ENCODE results near the gene ARHGAP15.

ARHGAP15 gene

DNA sequence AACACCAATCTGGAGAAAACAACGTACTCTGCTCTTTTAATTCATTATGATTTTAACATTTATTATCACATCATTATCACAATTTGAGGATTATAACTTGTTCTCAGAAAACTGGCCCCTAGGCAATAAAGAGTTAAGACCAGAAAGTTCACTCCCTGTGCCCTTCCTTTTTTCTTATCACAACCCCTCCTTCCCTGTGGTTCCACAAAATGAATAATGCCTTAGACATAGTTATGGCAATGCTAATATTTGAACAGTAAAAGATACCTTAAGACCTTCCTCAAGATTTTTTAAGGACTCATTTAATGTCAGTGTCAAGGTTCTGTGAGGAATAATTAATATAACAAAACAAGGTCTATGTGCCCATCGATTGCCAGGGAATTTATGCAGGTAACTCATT, 596.2 kb downstream of the ARHGAP15 start:
- no peaks in the 10 kb centered on the region for H3K79me2 ChIP-seq (ENCODE audit: insufficient read depth, low read length)
- H3K4me2 ChIP-seq (ENCODE audit: low read depth, low read length, poor library complexity, severe bottlenecking) = no peak overlapping the region
- H3K36me3 ChIP-seq (ENCODE audit: low read length) = no peaks in the 10 kb centered on the region
- no peaks in the 10 kb centered on the region for H3F3A ChIP-seq (ENCODE audit: insufficient read depth)
- no peaks in the 10 kb centered on the region for H3K9me2 ChIP-seq (replicated peaks; ENCODE audit: insufficient read depth, low read length)
- H3K4me3 ChIP-seq (ENCODE audit: insufficient read depth, low read length, poor library complexity, severe bottlenecking) = no peak overlapping the region
- no peak overlapping the region for H3K27ac ChIP-seq (ENCODE audit: low read depth, low read length)
- no peak overlapping the region for H3K9ac ChIP-seq (ENCODE audit: low read length)
- H4K20me1 ChIP-seq (ENCODE audit: low read depth, low read length) = no peaks in the 10 kb centered on the region
- no peaks in the 10 kb centered on the region for H3K9me3 ChIP-seq (ENCODE audit: insufficient read depth, low read length)
- no peak overlapping the region for H2AFZ ChIP-seq (ENCODE audit: low read depth, low read length, severe bottlenecking)
- H3K27me3 ChIP-seq (ENCODE audit: low read length) = no peaks in the 10 kb centered on the region
- TF ChIP-seq EZH2phosphoT487 (conservative IDR thresholded peaks at IDR 0.05; ENCODE audit: low read length) = no peak
- TF ChIP-seq, protein P1, sequence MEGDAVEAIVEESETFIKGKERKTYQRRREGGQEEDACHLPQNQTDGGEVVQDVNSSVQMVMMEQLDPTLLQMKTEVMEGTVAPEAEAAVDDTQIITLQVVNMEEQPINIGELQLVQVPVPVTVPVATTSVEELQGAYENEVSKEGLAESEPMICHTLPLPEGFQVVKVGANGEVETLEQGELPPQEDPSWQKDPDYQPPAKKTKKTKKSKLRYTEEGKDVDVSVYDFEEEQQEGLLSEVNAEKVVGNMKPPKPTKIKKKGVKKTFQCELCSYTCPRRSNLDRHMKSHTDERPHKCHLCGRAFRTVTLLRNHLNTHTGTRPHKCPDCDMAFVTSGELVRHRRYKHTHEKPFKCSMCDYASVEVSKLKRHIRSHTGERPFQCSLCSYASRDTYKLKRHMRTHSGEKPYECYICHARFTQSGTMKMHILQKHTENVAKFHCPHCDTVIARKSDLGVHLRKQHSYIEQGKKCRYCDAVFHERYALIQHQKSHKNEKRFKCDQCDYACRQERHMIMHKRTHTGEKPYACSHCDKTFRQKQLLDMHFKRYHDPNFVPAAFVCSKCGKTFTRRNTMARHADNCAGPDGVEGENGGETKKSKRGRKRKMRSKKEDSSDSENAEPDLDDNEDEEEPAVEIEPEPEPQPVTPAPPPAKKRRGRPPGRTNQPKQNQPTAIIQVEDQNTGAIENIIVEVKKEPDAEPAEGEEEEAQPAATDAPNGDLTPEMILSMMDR (IDR thresholded peaks at IDR 0.05; ENCODE audit: insufficient read depth, low read length, poor library complexity, severe bottlenecking) = no peak

DNA sequence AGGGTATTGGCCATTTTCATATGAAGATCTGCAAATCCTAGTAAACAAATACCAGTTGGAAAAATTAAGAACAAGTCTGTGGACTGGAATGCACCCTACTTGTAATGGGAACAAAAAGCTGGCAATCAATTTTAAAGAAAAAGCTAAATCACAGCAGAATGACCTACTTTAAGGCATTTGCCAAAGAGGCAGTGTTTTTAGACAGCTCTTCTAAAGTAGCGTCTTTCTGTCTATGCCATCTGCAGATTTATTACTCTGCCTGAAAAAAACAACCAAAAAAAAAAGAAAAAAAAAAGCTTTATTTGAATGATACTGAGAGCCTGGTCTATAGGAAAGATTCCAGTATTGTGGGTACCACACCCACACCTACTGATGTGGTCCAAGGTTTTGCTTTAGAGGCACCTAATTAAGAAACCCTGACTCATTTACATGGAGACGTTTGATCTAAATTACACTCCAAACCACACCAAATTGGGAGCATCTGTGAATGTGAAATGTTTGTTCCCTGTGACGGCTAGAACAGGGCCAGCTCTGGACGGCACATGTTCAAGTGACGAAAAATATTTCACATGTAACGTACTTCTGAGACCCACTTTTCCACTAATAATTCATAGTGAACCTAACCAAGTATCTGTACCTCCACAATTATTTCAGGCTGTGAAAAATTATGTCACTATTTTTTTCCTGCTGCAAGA, 597.1 kb downstream of the ARHGAP15 start:
- H3K27me3 ChIP-seq (ENCODE audit: low read length) = no peaks in the 10 kb centered on the region
- no peaks in the 10 kb centered on the region for H3K9me3 ChIP-seq (ENCODE audit: insufficient read depth, low read length)
- H4K20me1 ChIP-seq (ENCODE audit: low read depth, low read length) = no peaks in the 10 kb centered on the region
- no peak overlapping the region for H2AFZ ChIP-seq (ENCODE audit: low read depth, low read length, severe bottlenecking)
- H3K79me2 ChIP-seq (ENCODE audit: insufficient read depth, low read length) = no peaks in the 10 kb centered on the region
- H3K4me2 ChIP-seq (ENCODE audit: low read depth, low read length, poor library complexity, severe bottlenecking) = no peak overlapping the region
- no peak overlapping the region for H3K9ac ChIP-seq (ENCODE audit: low read length)
- TF ChIP-seq, protein P1 (IDR thresholded peaks at IDR 0.05; ENCODE audit: insufficient read depth, low read length, poor library complexity, severe bottlenecking) = no peak
- TF ChIP-seq EZH2phosphoT487 (conservative IDR thresholded peaks at IDR 0.05; ENCODE audit: low read length) = no peak
- no peak overlapping the region for H3K4me3 ChIP-seq (ENCODE audit: insufficient read depth, low read length, poor library complexity, severe bottlenecking)
- H3K27ac ChIP-seq (ENCODE audit: low read depth, low read length) = no peak overlapping the region
- no peaks in the 10 kb centered on the region for H3K9me2 ChIP-seq (replicated peaks; ENCODE audit: insufficient read depth, low read length)
- H3K36me3 ChIP-seq (ENCODE audit: low read length) = no peaks in the 10 kb centered on the region
- no peaks in the 10 kb centered on the region for H3F3A ChIP-seq (ENCODE audit: insufficient read depth)

DNA sequence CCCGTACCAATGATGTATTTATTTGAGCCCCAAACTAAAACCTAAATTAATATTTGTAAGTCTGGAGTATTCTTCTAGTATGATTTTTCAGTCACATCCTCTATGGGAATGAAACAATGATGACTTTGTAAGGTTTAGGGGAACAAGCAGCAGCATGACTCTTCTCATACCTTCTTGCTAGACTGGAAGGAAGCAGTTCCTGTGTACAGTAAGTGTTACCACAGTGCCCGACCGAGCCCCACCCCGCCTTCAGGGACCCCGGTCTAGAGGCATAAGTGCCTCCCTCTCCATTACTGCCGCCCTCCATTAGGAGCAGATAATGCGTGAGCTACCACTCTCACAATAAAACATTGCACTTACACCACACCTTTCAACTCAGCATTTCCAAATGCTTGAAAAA, 599.3 kb downstream of the ARHGAP15 start:
- H3K36me3 ChIP-seq (ENCODE audit: low read length) = no peaks in the 10 kb centered on the region
- no peaks in the 10 kb centered on the region for H3K79me2 ChIP-seq (ENCODE audit: insufficient read depth, low read length)
- H4K20me1 ChIP-seq (ENCODE audit: low read depth, low read length) = no peaks in the 10 kb centered on the region
- H3K9me3 ChIP-seq (ENCODE audit: insufficient read depth, low read length) = no peaks in the 10 kb centered on the region
- H3K27me3 ChIP-seq (ENCODE audit: low read length) = no peaks in the 10 kb centered on the region
- no peak overlapping the region for H3K27ac ChIP-seq (ENCODE audit: low read depth, low read length)
- H2AFZ ChIP-seq (ENCODE audit: low read depth, low read length, severe bottlenecking) = no peak overlapping the region
- no peak overlapping the region for H3K9ac ChIP-seq (ENCODE audit: low read length)
- no peak overlapping the region for H3K4me3 ChIP-seq (ENCODE audit: insufficient read depth, low read length, poor library complexity, severe bottlenecking)
- no peaks in the 10 kb centered on the region for H3F3A ChIP-seq (ENCODE audit: insufficient read depth)
- no peak overlapping the region for H3K4me2 ChIP-seq (ENCODE audit: low read depth, low read length, poor library complexity, severe bottlenecking)
- no peaks in the 10 kb centered on the region for H3K9me2 ChIP-seq (replicated peaks; ENCODE audit: insufficient read depth, low read length)
- TF ChIP-seq EZH2phosphoT487 (conservative IDR thresholded peaks at IDR 0.05; ENCODE audit: low read length) = no peak
- TF ChIP-seq, protein P1 (IDR thresholded peaks at IDR 0.05; ENCODE audit: insufficient read depth, low read length, poor library complexity, severe bottlenecking) = no peak

Data from SU-DHL-6 (cell line).